Measurements from ENCODE around the gene ELF4. TPM values are rescaled to one million over a fixed set of nuclear protein-coding genes. Genes with fewer than 3 reads are reported as not detected.

The ELF4 gene
- total RNA-seq, 1 donor from 2014 or later = 28.7 TPM

GRCh38 chrX:130114141-130114588 lies 3.9 kb upstream of the ELF4 start:
- DNase-seq (ENCODE audit: low spot score) = no peak

DNA sequence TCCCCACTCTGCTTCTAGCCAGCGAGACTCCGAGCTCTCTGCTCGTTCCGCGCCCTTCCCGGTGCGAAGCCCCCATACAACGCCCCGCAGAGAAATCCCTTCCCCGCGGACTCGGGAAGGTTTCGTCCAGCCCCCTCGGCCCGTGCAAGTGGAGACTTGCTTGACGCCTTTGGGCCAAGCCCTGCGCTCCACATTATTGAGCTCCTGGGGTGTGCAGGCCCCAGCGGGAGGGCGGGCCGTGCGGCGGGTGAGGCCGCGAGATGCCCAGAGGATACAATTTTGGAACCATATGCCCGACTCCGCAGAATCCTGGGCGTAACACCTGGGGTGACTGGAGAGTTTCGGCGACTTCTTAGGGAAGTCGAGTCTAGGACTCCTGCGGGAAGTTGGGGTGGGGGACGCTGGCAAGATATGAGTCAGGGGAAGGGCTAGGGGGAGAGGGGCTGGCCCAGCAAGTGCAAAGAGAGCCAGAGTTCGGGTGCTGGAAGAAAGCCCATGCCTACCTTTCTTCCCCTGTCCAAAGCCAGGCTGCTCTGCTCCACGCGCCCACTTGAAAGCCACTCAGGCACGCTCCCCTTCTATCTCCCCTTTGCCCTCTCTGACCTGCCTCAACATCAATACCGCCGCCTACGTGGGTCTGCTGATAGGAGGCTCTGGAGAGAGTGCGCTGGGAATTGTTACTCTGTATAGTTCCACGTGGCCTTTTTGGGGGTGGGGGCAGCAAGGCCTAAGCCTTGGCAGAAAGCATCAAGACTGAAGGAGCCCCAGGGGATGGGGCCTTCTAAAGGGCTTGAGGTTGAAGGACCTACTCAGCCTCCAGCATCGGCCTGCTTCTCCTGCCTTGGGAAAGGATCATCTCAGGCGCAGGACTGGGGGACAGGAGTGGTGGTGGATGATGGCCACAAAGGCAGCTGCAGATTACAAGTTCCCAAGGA lies 1.2 kb upstream of the ELF4 start:
- no peak for DNase-seq (ENCODE audit: low spot score)

- DNase-seq (ENCODE audit: low spot score) = no peak
Observed at GRCh38 chrX:130109429-130110378, 593 bp downstream of the ELF4 start.

GRCh38 chrX:130108647-130109428 lies 1.5 kb downstream of the ELF4 start:
- DNase-seq (ENCODE audit: low spot score) = no peak

GRCh38 chrX:130106071-130106470 lies 4.2 kb downstream of the ELF4 start:
- DNase-seq (ENCODE audit: low spot score) = no peak

DNA sequence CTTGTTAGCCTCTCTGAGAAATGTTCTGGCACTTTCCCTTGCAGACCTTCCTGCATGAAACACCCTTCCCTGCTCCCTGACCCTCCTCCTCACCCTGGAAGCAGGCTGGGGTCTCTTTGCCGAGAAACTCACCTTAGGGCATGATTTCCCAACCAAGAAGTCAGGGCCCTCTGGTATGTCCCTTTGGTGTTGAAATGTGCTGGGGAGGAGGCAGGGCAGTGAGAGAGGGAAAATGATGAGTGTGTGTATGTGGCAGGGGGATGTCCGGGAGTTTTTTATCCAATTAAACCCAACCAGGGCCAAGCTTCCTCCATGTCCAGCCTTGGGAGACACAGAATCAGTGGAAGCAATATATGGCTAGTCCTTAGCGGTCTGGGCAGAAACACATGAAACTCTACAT lies 5.1 kb downstream of the ELF4 start:
- DNase-seq (ENCODE audit: low spot score) = no peak

GRCh38 chrX:130103605-130104004 lies 6.7 kb downstream of the ELF4 start:
- DNase-seq (ENCODE audit: low spot score) = no peak

DNA sequence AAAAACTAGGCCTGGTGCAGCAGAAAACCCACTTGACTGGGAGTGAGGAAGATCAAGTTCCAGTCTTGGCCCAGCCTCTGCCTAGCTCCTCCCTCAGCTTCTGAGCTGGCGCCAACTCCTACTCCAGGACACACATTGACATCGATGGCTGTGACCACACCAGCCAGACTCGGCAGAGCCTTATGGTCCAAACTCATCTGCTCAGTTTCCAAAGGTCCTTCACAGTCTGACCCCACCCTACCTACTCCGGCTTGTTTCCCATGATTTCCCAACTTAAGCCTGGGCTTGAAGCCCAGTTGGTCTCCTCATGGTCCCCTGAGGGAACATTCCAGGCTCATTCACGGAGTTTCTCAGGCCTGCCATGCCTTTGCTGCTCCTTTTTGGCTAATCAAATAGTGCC lies 10.1 kb downstream of the ELF4 start:
- DNase-seq (ENCODE audit: low spot score) = no peak

DNA sequence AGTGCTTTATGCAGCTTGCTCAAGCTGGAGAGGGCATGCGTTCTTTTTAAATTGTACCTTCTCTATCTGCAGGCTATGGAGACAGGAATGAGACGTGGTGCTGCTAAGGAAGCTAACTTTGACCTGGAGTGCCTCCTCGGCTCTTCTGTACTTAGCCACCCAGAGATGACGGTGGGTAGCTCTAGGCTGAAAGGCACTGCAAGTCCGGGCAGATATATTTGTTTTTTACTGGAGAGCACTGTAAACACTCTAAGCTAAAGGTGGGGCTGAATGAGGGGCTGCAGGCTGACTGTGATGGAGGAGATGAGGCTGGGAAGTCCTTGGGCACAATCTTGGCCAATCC lies 12.1 kb downstream of the ELF4 start:
- DNase-seq (ENCODE audit: low spot score) = no peak

DNA sequence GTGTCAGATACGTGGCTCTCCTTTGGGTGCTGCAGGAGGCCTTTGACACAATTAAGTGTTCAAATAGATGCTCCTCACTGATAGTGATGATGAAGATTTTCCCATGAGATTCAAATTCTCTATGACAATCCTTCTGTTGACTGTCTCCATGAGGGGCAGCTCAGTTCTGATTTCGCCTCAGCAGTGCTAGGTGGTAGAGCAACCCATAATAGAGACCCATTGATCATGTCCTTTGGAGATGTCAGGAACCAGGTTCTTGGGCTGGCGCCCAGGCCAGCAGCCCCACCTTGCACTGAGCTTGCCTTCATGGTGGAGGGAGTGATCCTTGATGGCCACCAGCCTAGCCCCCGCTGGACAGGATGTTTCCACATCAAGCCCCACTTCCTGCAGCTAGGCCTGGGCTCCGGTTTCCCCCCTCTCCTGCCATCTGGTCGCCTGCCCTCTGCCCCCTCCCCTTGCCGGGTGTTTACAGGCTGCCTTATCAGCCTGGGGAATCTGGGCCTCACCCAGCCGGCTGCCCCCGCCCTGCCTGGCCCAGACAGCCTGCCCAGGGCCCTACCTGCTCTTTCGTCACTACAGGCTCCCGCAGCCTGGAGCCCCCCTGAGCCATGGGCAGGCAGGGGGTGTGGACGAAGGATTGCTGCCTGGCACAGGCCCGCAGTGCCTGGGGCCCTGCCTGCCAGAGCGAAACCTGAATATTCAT lies 12.6 kb downstream of the ELF4 start:
- DNase-seq (ENCODE audit: low spot score) = no peak

GRCh38 chrX:130095249-130096030 lies 14.9 kb downstream of the ELF4 start:
- no peak for DNase-seq (ENCODE audit: low spot score)

DNA sequence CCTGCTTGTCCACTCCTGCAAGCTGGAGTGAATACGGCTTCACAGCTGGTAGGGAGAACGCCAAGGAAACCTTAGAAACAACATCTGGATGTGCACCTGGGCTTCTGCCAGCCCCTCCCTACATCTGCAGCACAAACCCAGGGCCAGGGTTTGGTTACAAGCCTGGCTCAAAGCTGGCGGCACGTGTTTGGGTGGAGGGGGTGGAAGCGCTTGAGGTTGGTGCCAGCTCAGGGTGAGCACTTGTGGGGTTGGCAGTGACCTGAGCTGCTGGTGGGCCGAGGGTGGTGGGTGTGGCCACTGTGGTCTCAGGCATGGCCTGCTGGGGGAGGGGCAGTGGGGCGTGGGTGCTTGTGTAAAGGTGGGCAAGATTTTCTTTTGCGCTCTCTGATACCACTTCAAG lies 15.6 kb downstream of the ELF4 start:
- DNase-seq (ENCODE audit: low spot score) = no peak

DNA sequence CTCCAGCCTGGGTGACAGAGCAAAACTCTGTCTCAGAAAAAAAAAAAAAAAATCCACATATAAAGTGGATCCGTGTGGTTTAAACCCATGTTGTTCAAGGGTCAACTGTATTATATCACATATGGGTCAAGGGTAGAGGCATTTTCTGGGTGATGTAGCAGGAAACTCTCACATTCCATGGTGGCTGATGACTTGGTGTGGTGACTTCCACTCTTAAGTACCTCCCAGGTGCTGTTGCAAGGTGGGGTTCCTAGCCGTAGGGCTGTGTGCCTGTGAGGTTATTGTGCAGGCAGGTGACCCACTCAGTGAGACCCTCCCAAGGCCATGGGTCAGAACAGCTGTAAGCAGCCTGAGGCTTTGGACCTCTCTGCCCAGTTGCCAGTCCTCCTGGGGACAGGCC lies 17.0 kb downstream of the ELF4 start:
- no peak for DNase-seq (ENCODE audit: low spot score)

GRCh38 chrX:130091980-130092522 lies 18.2 kb downstream of the ELF4 start:
- peak; percentile 70 for DNase-seq (ENCODE audit: low spot score)

- DNase-seq (ENCODE audit: low spot score) = no peak
Observed at GRCh38 chrX:130090364-130090763, 19.9 kb downstream of the ELF4 start.

- no peak for DNase-seq (ENCODE audit: low spot score)
Observed at GRCh38 chrX:130086447-130087206, 23.7 kb downstream of the ELF4 start.

- DNase-seq (ENCODE audit: low spot score) = no peak
Observed at GRCh38 chrX:130085551-130086446, 24.5 kb downstream of the ELF4 start.

DNA sequence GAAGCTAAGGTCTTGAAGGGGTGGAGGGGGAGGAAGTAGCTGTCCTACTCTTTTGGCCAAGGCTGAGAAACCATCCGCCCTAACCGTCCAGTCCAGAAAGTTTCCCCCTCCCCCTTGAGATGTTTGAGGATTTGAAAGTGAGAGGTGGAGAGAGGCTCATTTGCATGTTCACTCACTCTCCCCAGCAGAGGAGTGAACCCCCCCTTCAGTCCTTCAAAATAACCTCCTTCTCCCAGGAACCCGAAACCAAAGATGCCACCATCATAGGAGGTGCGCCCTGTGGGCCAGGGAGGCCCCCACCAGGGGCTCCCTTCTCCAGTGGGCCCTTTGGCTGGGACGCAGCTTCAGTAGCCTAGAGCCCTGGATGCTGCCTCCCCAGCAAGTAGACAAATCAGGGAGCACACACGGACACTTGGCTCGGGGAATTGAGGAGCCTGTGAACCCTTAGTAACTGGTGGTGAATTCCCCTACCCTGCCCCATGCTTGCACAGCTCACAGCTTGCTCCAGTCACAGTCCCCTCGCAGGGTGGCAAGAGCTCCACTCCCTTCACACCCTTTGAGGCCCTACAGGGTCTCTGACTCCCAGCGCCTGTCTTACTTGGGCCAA lies 25.6 kb downstream of the ELF4 start:
- no peak for DNase-seq (ENCODE audit: low spot score)

All from ureter (tissue), 1 donor.